Activated naive CD4-positive, alpha-beta T cell treated with anti-CD3 and anti-CD28 coated beads, Interleukin-2, amount 50 U/mL, for 24 hours (primary cell): ENCODE data around the gene ZNF530.

Source experiments
- H3K27ac Mint-ChIP-seq: one replicate; pipeline ENCODE4 v1.8.0; 2021; ENCODE audit warnings: mild to moderate bottlenecking, mixed read lengths
- H3K27me3 Mint-ChIP-seq: one replicate; pipeline ENCODE4 v1.8.0; 2021; ENCODE audit warnings: mixed read lengths
- H3K36me3 Mint-ChIP-seq: one replicate; pipeline ENCODE4 v1.8.0; 2021; ENCODE audit warnings: mixed read lengths
- H3K4me1 Mint-ChIP-seq: one replicate; pipeline ENCODE4 v1.8.0; 2021; ENCODE audit warnings: mixed read lengths
- H3K4me3 Mint-ChIP-seq: one replicate; pipeline ENCODE4 v1.8.0; 2021; ENCODE audit warnings: mild to moderate bottlenecking, mixed read lengths
- H3K9me3 Mint-ChIP-seq: one replicate; pipeline ENCODE4 v1.8.0; 2021; ENCODE audit warnings: mixed read lengths

ZNF530 gene

DNA sequence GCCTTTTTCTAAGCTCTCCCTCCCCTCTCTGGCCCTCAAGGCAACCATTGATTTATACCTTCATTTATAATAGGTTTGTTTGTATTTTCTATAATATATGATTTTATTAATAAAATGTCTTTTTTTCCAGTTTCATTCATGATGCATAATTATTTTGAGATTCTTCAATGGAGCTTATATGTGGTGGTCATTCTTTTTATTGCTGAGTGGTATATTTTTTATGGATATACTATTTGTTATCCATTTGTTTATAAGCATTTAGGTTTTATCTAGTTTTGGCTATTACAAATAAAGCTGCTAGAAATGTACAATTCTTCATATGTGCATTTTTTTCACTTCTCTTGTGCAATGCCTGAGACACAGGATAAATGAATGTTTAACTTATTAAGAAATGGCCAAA, 44.0 kb downstream of the ZNF530 start:
- H3K4me1 Mint-ChIP-seq: no peaks in the 10 kb centered on the region
- H3K27me3 Mint-ChIP-seq: no peaks in the 10 kb centered on the region
- H3K36me3 Mint-ChIP-seq: peaks cover 43% of the 10 kb centered on the region
- H3K27ac Mint-ChIP-seq: no peak overlapping the region
- H3K9me3 Mint-ChIP-seq: peaks cover 32% of the 10 kb centered on the region
- no peak overlapping the region for H3K4me3 Mint-ChIP-seq

DNA sequence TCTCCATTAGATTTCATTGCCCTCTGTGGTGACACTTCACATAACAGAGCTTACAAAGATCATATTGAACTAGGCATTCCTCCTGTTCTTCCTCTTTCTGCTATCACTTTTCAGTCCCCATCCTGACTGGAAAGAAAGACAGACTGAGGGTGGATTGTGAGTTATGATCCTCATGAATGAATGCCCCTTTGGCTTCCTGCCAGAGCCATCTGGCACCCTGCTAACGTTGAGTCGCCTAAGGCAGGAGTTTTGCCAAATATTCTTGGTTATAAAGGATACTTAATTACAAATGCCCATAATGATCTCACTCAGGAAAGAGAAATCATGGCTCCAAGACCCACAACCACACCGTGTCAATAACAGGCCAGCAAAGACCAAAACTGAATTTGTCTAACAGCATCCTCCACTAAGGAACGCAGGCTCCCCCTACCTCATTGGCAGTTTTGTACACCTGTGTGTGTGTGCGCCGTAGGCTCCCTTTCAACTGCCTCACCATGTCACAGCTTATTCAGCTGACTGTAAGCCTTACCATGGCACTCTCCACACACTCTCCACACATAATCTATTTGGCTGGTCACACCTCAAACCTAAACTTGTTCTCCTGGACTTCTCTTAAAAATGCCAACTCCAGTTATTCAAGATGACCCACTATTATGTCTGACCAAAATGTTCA, 48.8 kb downstream of the ZNF530 start:
- Mint-ChIP-seq H3K27ac (no peak overlapping the region), H3K9me3 (peaks cover 40% of the 10 kb centered on the region)

DNA sequence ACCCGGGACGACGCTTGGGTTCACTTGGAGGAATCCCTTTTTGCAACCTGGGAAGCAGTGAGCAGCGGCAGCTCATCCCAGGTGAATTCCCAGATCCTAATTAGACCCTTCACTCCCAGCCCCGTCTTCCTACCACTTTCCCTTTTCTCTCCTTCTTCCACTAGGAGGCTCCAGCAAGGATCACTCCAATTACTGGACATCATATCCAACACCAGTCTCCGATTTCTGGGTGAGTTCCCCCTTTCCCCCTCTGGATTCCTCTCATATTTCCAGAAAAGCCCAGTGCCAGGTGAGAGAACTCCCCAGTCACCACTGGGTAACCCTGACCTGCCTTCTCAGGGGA, 51.9 kb downstream of the ZNF530 start:
- H3K4me1 Mint-ChIP-seq: peaks cover 5% of the 10 kb centered on the region
- H3K27me3 Mint-ChIP-seq: peaks cover 19% of the 10 kb centered on the region
- H3K27ac Mint-ChIP-seq: no peak overlapping the region
- no peak overlapping the region for H3K4me3 Mint-ChIP-seq
- peaks cover 30% of the 10 kb centered on the region for H3K36me3 Mint-ChIP-seq
- peaks cover 55% of the 10 kb centered on the region for H3K9me3 Mint-ChIP-seq

More for the DNA sequence above, 48.8 kb downstream of the ZNF530 start:
- Mint-ChIP-seq H3K27me3 (peaks cover 2% of the 10 kb centered on the region), H3K4me3 (no peak overlapping the region), H3K36me3 (peaks cover 21% of the 10 kb centered on the region), H3K4me1 (peaks cover 5% of the 10 kb centered on the region)

DNA sequence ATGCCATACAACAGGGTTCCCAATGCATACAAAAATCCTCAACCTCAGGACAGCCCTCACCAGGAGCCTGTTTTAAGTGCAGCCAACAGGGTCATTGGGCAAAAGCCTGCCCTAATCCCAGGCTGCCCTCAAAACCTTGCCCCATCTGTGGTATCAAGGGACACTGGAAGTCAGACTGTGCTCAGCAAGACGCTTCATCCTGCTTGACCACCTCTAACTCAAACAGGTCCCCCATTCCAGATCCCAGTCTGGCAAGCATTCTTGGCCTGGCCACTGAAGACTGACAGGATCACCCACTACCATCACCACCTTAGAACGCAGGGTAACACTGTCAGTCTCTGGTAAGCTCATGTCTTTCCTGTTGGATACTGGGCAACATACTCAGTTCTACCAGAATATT, 54.0 kb downstream of the ZNF530 start:
- peaks cover 23% of the 10 kb centered on the region for H3K27me3 Mint-ChIP-seq
- H3K36me3 Mint-ChIP-seq: peaks cover 29% of the 10 kb centered on the region
- no peak overlapping the region for H3K4me3 Mint-ChIP-seq
- H3K9me3 Mint-ChIP-seq: peaks cover 48% of the 10 kb centered on the region
- peaks cover 5% of the 10 kb centered on the region for H3K4me1 Mint-ChIP-seq
- no peak overlapping the region for H3K27ac Mint-ChIP-seq

DNA sequence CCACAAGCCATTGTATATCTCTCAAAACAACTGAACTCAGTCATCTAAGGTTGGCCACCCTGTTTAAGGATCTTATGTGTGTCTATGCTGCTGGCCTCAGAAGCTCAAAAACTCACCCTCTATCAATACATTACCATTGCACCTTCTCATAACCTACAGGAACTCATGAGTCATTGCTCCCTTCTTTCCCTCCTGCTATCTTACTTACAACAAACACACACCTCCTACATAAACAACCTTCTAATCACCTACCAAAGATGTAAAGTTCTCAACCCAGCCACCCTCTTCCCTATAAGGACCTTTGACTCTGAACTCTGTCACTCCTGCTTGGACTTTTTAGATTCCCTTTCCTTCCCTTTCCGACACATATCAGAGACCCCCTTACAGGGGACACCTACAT, 55.8 kb downstream of the ZNF530 start:
- Mint-ChIP-seq H3K4me1 (peaks cover 5% of the 10 kb centered on the region), H3K27ac (no peak overlapping the region), H3K27me3 (peaks cover 30% of the 10 kb centered on the region), H3K36me3 (peaks cover 29% of the 10 kb centered on the region), H3K4me3 (no peak overlapping the region), H3K9me3 (peaks cover 46% of the 10 kb centered on the region)

DNA sequence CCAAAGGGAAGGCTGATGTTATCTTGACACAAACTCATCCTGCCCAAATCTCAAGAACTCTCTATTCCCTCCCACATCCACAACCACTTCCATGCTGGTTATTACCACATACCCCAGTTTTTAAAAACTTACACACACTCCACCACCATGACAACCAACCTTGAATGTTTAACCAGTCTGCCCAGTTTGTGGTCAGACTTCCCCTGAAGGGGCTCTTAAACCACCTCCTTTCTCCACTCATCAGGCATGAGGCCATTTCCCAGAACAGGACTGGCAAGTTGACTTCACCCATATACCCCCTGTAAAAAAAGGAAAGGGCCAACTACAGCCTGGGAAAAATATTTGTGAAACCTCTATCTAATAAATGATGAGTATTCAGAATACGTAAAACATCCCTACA, 56.7 kb downstream of the ZNF530 start:
- H3K36me3 Mint-ChIP-seq: peaks cover 28% of the 10 kb centered on the region
- peaks cover 49% of the 10 kb centered on the region for H3K9me3 Mint-ChIP-seq

More for the DNA sequence above, 56.7 kb downstream of the ZNF530 start:
- Mint-ChIP-seq H3K27me3 (peaks cover 32% of the 10 kb centered on the region), H3K27ac (no peak overlapping the region), H3K4me1 (peaks cover 4% of the 10 kb centered on the region), H3K4me3 (no peak overlapping the region)
